HG02943 (cell line): ENCODE results near the gene PSMA5.
"Not testable (repeated sequence)": the region's sequence is repeated elsewhere in the genome, so short reads cannot be mapped to it uniquely, and the experiment has no call there.

Experiments used
- ATAC-seq: cut with Tn5 transposase; IDR thresholded peaks from one replicate; pipeline ENCODE4 v1.9.1; 2021; ENCODE audit warnings: mild to moderate bottlenecking, low read depth, moderate library complexity; ENCODE audit not compliant: unreplicated experiment

PSMA5 gene

DNA sequence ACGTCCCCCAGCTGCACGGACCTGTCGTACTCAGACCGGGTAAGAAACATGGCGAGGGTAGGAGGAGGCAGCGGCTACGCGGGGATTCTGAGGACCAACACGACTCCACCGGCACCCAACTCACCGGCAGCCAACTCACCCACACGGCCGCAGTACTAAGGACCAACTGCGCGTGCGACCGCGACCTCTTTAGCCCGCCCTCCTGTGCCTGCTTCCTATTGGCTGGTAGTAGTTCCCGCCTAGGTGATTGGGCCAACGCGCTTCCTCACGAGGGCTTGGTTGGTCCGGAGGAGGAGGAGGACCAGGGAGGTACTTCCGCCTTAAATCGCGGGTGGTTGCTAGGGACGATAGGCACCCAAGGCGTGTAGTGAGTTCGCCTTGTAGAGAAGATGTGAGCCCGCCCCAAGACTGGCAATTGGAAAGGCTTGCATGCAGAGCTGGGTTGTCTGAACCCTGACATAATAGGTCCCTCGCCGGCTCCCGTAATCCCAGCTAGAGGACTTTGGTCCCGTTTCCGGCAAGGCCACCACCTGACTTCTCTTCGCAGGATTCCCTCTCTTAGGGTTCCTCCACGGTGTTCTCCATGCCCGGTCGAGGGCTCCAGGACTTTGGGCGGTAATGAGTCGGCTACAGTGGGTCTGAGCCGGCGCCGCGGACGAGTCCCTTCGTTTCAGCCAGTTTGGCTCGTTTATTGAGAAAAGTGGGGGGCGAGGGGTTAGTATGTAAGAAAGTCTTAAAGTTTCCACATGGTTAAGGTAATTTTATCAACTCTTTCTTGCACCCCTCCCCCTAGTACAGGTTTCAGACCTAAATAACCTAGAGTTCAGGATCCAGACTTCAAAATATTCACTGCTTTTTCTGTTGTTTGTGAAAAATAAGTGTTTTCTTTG, at the start of gene PSMA5:
PSMA5 (minus strand) TSS at position 168 of the 890 bp plus-strand sequence; CDS start at position 50, 118 bp downstream.
- ATAC-seq = peak; percentile 98

DNA sequence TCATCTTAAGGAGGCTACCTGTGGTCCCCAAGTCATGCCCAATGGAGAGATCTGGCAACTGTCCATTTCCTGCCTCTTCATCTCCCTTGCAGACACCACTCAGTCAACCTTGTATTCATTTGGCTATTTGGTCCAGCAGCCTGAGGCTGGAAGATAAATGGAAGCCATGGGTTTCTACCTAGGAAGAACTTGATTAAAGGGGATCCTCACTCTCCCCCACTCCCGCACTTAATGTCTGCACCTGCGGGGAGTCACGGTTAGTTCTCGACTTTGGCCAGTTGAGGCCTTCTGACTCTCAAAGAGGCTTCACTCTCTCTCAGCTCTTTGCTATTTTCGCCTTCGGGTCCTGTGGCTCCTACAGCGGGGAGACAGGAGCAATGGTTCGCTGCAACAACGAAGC, 49.0 kb upstream of the PSMA5 start:
- ATAC-seq = no peak

DNA sequence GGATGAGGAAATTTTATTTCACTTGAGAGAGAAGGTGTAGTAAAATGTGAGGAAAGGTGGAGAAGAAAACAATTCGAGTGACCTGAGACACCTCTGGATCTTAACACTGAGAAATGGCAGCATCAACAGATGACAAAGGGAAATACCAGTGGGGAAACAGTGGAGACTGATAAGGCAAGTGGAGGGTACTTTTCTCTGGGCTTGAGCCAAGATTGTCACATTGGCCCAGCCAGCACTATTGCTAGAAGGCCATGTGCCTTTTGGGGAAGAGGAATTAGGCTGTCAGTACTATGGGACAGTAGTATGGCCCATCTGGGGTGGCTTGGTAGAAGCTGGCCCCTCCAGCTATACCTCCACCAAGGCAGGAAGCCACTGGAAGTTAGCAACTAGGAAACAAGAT, 48.4 kb upstream of the PSMA5 start:
- ATAC-seq = no peak

DNA sequence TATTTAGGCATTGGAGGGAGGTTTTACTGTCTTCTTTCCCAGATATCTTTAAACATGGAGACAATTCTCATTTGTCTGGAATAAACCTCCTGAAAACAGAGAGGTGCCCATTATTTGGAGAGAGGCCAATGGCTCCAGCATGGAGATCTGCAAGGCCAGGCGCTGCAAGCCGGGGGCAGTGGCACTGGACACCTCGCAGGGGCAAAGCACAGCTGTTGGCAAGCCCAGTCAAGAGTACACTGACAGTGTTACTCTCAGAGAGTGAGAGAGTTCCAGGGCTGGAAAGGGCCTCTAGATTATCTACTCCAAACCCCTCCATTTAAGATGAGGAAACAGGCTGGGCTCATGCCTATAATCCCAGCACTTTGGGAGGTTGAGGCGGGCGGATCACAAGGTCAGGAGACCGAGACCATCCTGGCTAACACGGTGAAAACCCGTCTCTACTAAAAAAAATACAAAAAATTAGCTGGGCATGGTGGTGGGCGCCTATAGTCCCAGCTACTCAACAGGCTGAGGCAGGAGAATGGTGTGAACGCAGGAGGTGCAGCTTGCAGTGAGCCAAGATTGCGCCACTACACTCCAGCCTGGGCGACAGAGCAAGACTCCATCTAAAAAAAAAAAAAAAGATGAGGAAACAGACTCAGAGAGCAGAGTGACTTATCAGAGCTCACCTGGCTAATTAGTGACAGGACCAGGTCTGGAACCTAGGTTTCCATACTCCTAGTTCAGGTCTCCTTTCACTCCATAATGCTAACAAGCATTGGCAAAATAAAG, 47.2 kb upstream of the PSMA5 start:
- not testable (repeated sequence) for ATAC-seq

DNA sequence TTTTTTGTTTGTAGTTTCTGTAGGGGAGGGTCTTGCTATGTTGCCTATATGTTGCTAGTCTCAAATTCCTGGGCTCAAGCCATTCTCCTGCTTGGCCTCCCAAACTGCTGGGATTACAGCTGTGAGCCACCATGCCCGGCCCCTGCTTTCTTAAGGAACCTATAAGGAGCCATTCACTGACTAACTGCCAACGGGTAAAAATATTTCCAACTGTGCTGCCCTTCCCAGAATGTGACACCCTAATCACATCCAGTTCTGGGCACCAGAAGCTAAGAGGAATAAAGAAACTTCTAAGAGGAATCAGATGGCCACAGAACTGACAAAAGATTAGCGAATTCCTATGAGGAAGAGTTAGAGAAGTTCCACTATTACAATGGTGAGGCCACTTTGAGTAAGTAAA, 46.5 kb upstream of the PSMA5 start:
- no peak for ATAC-seq

DNA sequence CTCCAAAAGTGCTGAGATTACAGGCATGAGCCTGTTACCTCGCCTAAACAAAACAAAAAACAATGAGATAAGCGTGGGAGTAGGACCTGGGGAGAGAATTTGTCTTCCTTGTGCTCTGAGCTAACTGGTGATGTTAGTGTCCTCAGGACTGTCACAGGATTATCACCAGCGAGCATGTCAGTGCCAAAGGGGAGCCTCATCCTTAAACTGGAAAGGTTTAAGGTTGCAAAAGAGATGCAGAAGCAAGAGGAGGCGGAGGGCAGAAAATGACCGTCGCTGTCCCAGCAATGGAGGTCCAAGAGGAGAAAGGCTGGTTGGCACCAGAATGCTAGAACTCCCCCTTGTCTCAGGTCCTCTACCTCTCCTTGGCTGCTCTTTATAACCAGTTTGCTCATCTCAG, 44.0 kb upstream of the PSMA5 start:
- ATAC-seq = no peak

DNA sequence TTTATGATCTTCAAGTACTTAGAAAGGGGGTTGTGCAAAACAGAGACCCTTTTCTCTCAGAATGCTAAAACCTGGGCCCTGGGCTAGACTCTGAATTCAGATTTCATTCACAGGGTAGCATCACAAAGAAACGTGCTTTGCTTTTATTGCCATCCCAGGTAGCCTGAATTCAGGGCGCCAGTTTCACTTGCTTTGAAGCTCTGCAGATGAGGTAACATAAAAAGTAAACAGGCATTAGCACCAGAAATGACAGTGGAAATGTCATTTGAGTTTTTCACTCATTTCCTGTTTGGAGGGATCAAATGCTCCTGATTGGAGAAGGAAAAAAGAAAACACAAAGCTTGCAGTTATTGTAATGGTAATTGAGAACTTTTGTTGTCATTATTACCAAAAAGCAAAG, 42.7 kb upstream of the PSMA5 start:
- no peak for ATAC-seq

DNA sequence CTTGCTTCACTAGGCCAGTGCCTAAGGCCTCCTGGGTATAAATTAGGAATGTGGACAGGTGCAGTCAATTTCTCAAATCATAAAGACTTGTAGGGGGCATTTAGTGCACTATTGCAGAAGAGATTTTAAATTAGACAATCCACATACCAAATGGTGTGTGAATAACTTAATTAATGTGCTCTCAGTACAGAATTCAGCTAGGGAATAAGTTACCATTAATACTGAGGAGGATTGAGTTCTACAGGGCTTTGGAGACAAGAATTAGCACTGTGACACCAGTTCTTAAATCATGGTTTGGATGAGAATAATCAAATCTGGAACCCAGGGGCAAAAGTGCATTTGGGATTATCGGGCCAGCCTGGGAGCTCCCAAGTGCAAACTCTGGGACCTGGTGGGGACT, 41.8 kb upstream of the PSMA5 start:
- no peak for ATAC-seq

DNA sequence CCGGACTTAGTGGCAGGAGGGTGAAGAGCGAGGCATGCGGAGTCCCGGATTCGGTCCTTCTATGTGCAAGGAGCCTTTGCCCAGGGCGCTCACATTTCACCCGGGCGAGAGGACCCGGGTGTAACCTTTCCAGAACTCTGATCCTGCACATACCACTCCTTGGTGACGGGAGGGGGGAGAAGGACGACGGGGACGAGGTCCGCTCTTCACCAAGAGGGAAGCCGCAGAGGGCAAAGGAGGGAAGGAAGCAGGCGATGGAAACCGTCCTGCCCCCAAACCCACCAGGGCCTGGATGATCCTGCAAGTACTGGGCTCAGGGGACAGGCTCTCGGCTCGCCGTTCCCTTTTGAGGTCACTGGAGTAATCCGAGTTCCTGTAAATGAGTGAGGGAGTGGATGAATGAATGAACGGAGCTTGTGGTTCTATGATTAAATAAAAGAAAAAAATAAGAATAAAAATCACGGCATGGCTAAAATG, 41.1 kb upstream of the PSMA5 start:
- no peak for ATAC-seq

DNA sequence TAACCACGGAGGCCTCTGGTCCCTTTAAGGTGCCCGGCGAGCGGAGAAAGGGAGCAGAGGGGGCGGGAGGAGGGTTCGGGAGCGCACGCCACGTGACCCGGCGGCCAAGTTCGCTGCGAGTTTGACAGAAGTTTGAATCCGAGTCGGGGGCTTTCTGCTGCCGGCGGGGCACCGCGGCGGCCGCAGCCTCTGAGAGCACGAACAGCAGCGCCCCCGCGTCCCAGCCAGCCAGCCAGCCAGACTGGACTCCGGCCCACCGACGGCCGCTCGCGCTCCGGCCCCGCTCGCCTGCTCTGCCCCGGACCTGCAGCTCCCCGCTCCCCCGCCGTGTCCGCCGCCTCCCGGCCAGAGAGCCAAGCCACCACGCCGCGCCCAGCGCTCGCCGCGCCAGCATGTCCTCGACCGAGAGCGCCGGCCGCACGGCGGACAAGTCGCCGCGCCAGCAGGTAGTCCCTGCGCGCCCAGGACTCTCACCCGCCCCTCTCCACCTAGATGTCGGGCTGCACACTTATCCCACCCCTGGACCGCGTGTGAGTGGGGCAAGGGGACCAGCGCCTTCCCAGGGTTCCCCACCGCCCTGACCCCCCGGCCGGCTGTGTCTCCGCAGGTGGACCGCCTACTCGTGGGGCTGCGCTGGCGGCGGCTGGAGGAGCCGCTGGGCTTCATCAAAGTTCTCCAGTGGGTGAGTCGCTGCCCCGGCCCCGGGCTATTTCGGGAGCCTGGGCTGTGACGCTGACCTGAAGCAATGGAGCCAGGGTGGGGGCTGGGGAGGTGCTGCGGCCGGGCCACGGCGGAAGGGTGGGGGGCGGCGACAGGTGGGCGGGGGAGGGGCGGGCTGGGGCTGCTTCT, 40.4 kb upstream of the PSMA5 start, which contains the start of gene SYPL2:
SYPL2 (plus strand) TSS at position 95 of the 849 bp plus-strand sequence; CDS start at position 393, 298 bp downstream.
- no peak for ATAC-seq

DNA sequence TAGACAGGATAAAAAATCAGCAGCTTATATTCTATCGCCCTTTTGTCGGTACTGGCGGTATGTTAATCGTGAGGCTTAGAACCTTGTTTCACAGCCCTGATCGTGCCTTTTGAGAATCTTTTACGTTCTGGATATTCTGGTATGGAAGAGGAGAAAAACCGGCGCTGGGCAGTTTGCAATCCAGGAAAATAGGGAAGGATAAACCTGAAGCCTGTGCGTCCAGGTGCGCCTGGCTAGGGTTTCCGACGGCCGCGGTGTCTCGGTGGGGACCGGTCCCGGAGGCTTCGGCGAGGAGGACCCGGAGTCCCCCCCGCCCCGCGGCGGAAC, 39.8 kb upstream of the PSMA5 start:
- ATAC-seq = no peak

DNA sequence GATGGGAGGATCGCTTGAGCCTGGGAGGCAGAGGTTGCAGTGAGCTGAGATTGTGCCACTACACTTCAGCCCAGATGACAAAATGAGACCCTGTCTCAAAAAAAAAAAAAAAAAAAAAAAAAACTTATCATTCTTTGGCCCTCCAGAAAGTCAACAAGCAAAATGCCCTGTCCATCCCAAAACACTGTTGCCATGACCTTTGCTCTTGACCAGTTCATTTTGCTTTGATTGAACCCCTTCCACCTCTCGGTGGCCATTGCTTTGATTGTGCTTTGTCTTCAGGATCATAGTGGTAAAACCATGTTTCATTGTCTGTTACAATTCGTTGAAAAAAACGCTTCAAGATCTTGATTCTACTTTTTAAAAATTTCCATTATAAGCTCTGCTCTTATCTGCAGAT, 31.6 kb upstream of the PSMA5 start:
- no peak for ATAC-seq

DNA sequence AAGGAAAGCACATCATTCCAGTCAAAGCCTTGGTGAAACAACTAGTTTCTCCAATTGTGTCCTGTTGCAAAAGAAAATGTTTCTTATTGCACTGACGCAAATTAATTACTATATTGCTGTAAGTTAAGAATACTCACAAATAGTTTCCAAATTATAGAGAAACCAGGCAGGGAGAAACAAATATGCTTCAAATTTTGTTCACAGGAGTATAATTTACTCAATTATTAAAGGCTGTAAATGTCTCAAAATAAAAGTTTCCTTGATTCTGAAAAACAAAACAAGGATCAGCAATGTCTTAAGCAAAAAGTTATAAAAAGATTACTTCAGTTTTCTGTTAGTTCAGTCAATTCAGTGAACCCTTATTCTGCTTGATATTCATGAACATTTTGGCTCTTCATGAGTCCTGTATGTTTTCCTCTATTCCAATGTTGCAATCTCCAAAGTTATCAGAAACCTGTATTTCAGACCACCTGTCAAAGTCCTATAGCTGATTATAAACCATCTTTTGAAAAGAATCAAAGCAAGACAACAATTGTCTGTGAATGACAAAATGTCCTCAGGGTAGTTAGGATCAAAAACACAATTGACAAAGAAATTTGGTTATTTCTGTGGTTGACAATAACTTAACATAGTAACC, 28.4 kb upstream of the PSMA5 start:
- no peak for ATAC-seq

DNA sequence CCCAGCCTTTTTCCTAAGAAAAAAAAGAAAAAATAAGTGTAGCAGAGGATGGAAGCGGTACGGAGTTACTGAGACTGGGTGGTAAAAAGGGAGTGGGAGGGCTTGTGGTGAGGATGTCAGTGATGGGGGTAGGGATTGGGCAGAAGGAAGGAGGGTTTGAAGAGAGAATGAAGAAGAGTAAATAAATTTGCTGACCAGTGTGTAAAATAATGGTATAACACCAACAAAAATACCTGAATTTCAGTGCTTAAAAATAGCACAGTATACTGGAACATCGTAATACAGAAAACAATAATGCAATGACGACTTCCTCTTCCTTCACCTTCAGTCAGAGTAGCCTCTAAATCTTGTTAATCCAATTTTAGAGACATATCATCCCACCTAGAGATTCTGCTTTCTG, 21.3 kb upstream of the PSMA5 start:
- no peak for ATAC-seq

DNA sequence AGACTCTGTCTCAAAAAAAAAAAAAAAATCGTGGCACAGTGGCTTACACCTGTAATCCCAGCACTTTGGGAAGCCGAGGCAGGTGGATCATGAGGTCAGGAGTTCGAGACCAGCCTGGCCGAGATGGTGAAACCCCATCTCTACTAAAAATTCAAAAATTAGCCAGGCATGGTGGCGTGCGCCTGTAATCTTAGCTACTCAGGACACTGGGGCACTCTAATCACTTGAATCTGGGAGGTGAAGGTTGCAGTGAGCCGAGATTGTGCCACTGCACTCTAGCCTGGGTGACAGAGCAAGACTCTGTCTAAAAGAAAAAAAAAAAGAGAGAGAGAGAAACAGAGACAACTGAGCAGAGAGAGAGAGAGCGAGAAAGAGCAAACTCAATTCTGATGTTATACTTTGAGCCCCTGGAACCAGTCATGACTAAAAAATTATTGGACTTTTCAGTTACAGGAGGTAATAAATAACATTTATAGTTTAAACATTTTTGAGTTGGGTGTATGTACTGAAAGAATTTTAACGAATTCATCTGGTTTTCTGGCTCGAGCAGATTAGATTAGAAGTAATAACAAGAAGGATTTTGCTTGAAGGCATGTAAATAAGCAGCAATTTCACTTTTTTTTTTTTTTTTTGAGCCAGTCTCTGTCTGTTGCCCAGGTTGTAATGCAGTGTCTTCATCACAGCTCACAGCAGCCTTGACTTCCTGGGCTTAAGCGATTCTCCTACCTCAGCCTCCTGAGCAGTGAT, 19.9 kb upstream of the PSMA5 start:
- ATAC-seq = not testable (repeated sequence)

DNA sequence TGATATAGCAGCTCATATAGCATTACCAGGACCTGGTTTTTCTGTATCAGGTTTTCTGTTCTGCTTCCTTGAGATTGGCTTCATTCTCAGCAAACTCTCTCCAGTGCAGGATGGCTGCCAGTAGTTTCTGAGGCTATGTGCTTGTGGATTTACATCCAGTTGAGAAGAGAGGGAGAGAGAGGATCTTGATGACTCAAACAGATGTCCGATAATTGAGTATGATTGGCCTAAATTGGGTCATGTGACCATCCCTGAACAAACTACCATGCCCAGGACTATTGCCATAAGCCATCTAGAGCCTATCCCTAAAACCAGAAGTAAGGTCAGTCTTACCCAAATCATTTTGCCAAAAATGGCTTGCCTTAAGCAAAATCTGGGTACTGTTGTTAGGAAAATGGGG, 18.1 kb upstream of the PSMA5 start:
- ATAC-seq = no peak

DNA sequence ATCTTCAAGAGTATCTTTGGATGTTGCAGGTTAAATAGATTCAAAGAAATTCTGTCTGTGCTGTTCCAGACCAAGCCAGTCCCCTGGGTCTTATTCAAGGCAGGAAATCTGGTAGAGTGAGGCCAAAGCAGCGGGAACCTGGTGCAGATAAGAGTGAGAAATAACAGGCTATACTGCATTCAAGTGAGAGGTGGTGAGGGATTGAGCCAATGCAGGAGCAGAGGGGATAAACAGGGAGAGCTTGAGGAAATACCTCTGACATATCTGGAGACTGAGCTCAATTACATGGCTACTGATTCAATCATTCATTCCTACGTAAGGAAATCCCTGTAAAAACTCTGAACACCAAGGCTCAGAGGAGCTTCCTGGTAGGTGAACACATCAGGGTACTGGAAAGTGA, 17.2 kb upstream of the PSMA5 start:
- ATAC-seq = no peak

DNA sequence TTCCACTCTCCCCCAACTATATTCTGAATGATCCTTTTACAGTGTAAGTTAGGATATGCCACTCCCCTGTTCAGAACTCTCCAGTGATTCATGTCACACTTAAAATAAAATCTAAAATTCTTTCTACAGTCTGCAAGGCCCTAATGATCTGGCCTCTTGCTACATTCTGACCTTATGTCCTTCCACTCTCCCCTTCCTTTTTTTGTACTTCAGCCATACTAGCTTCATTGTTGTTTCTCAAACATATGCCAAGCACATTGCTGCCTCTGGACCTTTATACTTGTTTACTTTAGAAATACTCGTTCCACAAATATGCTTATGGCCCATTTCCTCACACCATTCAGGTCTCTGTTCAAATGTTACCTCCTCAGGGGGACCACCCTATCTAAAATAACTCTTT, 14.8 kb upstream of the PSMA5 start:
- ATAC-seq = no peak

DNA sequence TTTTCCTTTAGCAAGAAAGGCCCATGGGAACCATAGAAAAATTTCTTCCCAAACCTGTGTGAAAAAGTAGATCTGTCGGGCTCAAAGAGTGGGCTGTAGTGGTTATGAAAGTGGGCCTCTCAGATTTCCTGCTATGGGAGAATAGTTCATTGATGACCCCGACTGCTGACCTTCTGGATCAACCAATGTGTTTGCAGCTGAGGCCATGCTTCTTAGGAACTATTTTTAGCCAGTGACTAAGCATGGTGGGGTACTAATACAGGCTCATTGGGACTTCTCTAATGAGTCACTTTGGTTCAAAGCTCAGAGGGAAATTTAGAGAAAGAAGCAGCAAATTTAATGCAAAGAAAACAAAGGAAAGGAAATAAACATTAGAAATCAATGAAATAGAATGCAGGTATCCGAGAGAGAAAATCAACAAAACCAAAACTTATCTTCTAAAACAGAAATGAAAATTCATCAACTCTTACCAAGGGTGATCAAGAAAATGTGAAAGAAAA, 12.6 kb upstream of the PSMA5 start:
- no peak for ATAC-seq
